HG03139 (cell line): ENCODE results near the gene MIGA2.
"Not testable (repeated sequence)": the region's sequence is repeated elsewhere in the genome, so short reads cannot be mapped to it uniquely, and the experiment has no call there.

Experiments
- ATAC-seq: cut with Tn5 transposase; IDR thresholded peaks from one replicate; pipeline ENCODE4 v1.9.1; 2021; ENCODE audit not compliant: unreplicated experiment

MIGA2 gene

GRCh38 chr9:129035838-129036237 is 588 bp upstream of the MIGA2 start:
- ATAC-seq: not testable (repeated sequence)

- no peak for ATAC-seq
These were observed 719 bp downstream of the MIGA2 start for GRCh38 chr9:129036923-129037766.

- ATAC-seq: no peak
These were observed 1.3 kb downstream of the MIGA2 start for GRCh38 chr9:129037767-129038098.

GRCh38 chr9:129038109-129038852 is 1.9 kb downstream of the MIGA2 start:
- ATAC-seq: no peak

GRCh38 chr9:129040113-129040643 is 3.8 kb downstream of the MIGA2 start:
- ATAC-seq: no peak

GRCh38 chr9:129042016-129042415 is 5.6 kb downstream of the MIGA2 start:
- ATAC-seq: no peak

- ATAC-seq: no peak
These were observed 16.2 kb downstream of the MIGA2 start for GRCh38 chr9:129052592-129052991.

- ATAC-seq: no peak
These were observed 16.6 kb downstream of the MIGA2 start for GRCh38 chr9:129053020-129053419.

GRCh38 chr9:129054163-129054851 is 17.9 kb downstream of the MIGA2 start:
- no peak for ATAC-seq

GRCh38 chr9:129058965-129059795 is 22.8 kb downstream of the MIGA2 start:
- ATAC-seq: no peak

GRCh38 chr9:129059796-129060785 is 23.7 kb downstream of the MIGA2 start:
- no peak for ATAC-seq

GRCh38 chr9:129060991-129061390 is 24.6 kb downstream of the MIGA2 start:
- ATAC-seq: no peak

GRCh38 chr9:129063061-129063460 is 26.6 kb downstream of the MIGA2 start:
- no peak for ATAC-seq

- ATAC-seq: no peak
These were observed 28.1 kb downstream of the MIGA2 start for GRCh38 chr9:129064499-129064908.

GRCh38 chr9:129068110-129068509 is 31.7 kb downstream of the MIGA2 start:
- ATAC-seq: no peak

GRCh38 chr9:129068990-129069861 is 32.8 kb downstream of the MIGA2 start:
- no peak for ATAC-seq

- no peak for ATAC-seq
These were observed 33.6 kb downstream of the MIGA2 start for GRCh38 chr9:129069862-129070641.
